ENCODE measurements around the gene RALGAPA2.

- TF ChIP-seq CTCF (conservative IDR thresholded peaks at IDR 0.05; ENCODE audit: low read depth in 2 of 2) (no peak), REST (IDR thresholded peaks at IDR 0.05; ENCODE audit: unreplicated experiment) (no peak), POLR2AphosphoS5 (IDR thresholded peaks at IDR 0.05; ENCODE audit: low read depth) (no peak), EZH2 (IDR thresholded peaks at IDR 0.05; ENCODE audit: low read depth, unreplicated experiment) (no peak), EZH2phosphoT487 (IDR thresholded peaks at IDR 0.05; ENCODE audit: unreplicated experiment) (no peak), NANOG (IDR thresholded peaks at IDR 0.05; ENCODE audit: borderline replicate concordance) (no peak), ETS1 (IDR thresholded peaks at IDR 0.05) (no peak), ZNF331 (CRISPR knock-in tag; IDR thresholded peaks at IDR 0.05; ENCODE audit: low read depth) (no peak), JUNB (IDR thresholded peaks at IDR 0.05; ENCODE audit: unreplicated experiment) (no peak), CREB1 (CRISPR knock-in tag; IDR thresholded peaks at IDR 0.05; ENCODE audit: low read depth) (no peak)
Observed at GRCh38 chr20:20694591-20694990, 17.9 kb downstream of the RALGAPA2 start.
